ENCODE measurements around the gene ATG16L1.

ATG16L1 gene

GRCh38 chr2:233251306-233252116, at the start of gene ATG16L1:
TSS of gene ATG16L1 (plus strand) at chr2:233251673. CDS start at chr2:233251828, 155 bp downstream.
- FAIRE-seq (peak; percentile 69), DNase-seq (ENCODE audit: low spot score) (peak; percentile 90)

- DNase-seq (ENCODE audit: low spot score) = no peak
- no peak for FAIRE-seq
Observed at GRCh38 chr2:233202531-233202944, 48.9 kb upstream of the ATG16L1 start.

GRCh38 chr2:233203060-233203459, 48.4 kb upstream of the ATG16L1 start:
- FAIRE-seq (no peak), DNase-seq (ENCODE audit: low spot score) (no peak)

- DNase-seq (ENCODE audit: low spot score) (no peak), FAIRE-seq (no peak)
Observed at GRCh38 chr2:233204286-233204936, 47.1 kb upstream of the ATG16L1 start.

- FAIRE-seq (peak; percentile 42), DNase-seq (ENCODE audit: low spot score) (peak; percentile 69)
Observed at GRCh38 chr2:233208382-233209116, 42.9 kb upstream of the ATG16L1 start.

- no peak for FAIRE-seq
- DNase-seq (ENCODE audit: low spot score) = no peak
Observed at GRCh38 chr2:233209117-233209532, 42.3 kb upstream of the ATG16L1 start.

- peak; percentile 88 for DNase-seq (ENCODE audit: low spot score)
- FAIRE-seq = peak; percentile 87
Observed at GRCh38 chr2:233209533-233210171, 41.8 kb upstream of the ATG16L1 start.

- DNase-seq (ENCODE audit: low spot score) = no peak
- no peak for FAIRE-seq
Observed at GRCh38 chr2:233210281-233210680, 41.2 kb upstream of the ATG16L1 start.

- FAIRE-seq = peak; percentile 91
- peak; percentile 82 for DNase-seq (ENCODE audit: low spot score)
Observed at GRCh38 chr2:233210843-233211547, 40.5 kb upstream of the ATG16L1 start.

- FAIRE-seq = no peak
- DNase-seq (ENCODE audit: low spot score) = no peak
Observed at GRCh38 chr2:233211548-233211895, 40.0 kb upstream of the ATG16L1 start.

- DNase-seq (ENCODE audit: low spot score) = no peak
- FAIRE-seq = no peak
Observed at GRCh38 chr2:233213011-233213410, 38.5 kb upstream of the ATG16L1 start.

GRCh38 chr2:233213975-233214374, 37.5 kb upstream of the ATG16L1 start:
- DNase-seq (ENCODE audit: low spot score) (no peak), FAIRE-seq (no peak)

GRCh38 chr2:233217892-233218377, 33.5 kb upstream of the ATG16L1 start:
- FAIRE-seq (no peak), DNase-seq (ENCODE audit: low spot score) (no peak)

- no peak for DNase-seq (ENCODE audit: low spot score)
- FAIRE-seq = no peak
Observed at GRCh38 chr2:233218836-233219235, 32.6 kb upstream of the ATG16L1 start.

- FAIRE-seq = no peak
- DNase-seq (ENCODE audit: low spot score) = no peak
Observed at GRCh38 chr2:233219848-233220247, 31.6 kb upstream of the ATG16L1 start.

GRCh38 chr2:233221378-233222063, 30.0 kb upstream of the ATG16L1 start:
- FAIRE-seq = no peak

GRCh38 chr2:233223059-233223894, 28.2 kb upstream of the ATG16L1 start:
- DNase-seq (ENCODE audit: low spot score) (no peak), FAIRE-seq (no peak)

More at GRCh38 chr2:233221378-233222063, 30.0 kb upstream of the ATG16L1 start:
- DNase-seq (ENCODE audit: low spot score) = no peak

GRCh38 chr2:233225230-233226068, 26.0 kb upstream of the ATG16L1 start:
- DNase-seq (ENCODE audit: low spot score) = no peak
- no peak for FAIRE-seq

All from RCC 7860 (cell line).